ENCODE data around the gene RAB44.

RAB44 gene

GRCh38 chr6:36719126-36719525, 21.5 kb downstream of the RAB44 start:
- Histone ChIP-seq H3F3A (ENCODE audit: insufficient read depth, low read length) (no peaks in the 10 kb centered on the region), H3K4me1 (ENCODE audit: insufficient read depth, low read length, severe bottlenecking) (peaks cover 8% of the 10 kb centered on the region), H3K27ac (ENCODE audit: low read depth, low read length, poor library complexity, severe bottlenecking) (no peak overlapping the region), H3K4me3 (ENCODE audit: low read depth, low read length, poor library complexity, severe bottlenecking) (no peak overlapping the region), H4K20me1 (ENCODE audit: insufficient read depth, low read length) (no peaks in the 10 kb centered on the region), H3K27me3 (ENCODE audit: insufficient read depth, low read length) (no peaks in the 10 kb centered on the region), H3K79me2 (ENCODE audit: insufficient read depth, low read length) (no peaks in the 10 kb centered on the region), H3K4me2 (ENCODE audit: low read length) (no peak overlapping the region), H2AFZ (ENCODE audit: low read length) (no peak overlapping the region), H3K36me3 (ENCODE audit: insufficient read depth, low read length) (no peaks in the 10 kb centered on the region), H3K9me3 (ENCODE audit: low read length) (no peaks in the 10 kb centered on the region), H3K9ac (ENCODE audit: low read length) (no peak overlapping the region), H3K9me2 (ENCODE audit: low read depth, low read length) (no peaks in the 10 kb centered on the region)
- TF ChIP-seq CTCF (IDR thresholded peaks at IDR 0.05; ENCODE audit: low read length) (no peak), EZH2 (IDR thresholded peaks at IDR 0.05; ENCODE audit: borderline replicate concordance, low read length) (no peak)

GRCh38 chr6:36720251-36721141, 22.9 kb downstream of the RAB44 start:
- TF ChIP-seq EZH2 (IDR thresholded peaks at IDR 0.05; ENCODE audit: borderline replicate concordance, low read length) (no peak), CTCF (IDR thresholded peaks at IDR 0.05; ENCODE audit: low read length) (no peak)
- Histone ChIP-seq H3K27ac (ENCODE audit: low read depth, low read length, poor library complexity, severe bottlenecking) (no peak overlapping the region), H3K9ac (ENCODE audit: low read length) (no peak overlapping the region), H3K4me1 (ENCODE audit: insufficient read depth, low read length, severe bottlenecking) (peaks cover 18% of the 10 kb centered on the region), H3K4me2 (ENCODE audit: low read length) (no peak overlapping the region), H3K27me3 (ENCODE audit: insufficient read depth, low read length) (no peaks in the 10 kb centered on the region), H2AFZ (ENCODE audit: low read length) (no peak overlapping the region), H4K20me1 (ENCODE audit: insufficient read depth, low read length) (no peaks in the 10 kb centered on the region), H3F3A (ENCODE audit: insufficient read depth, low read length) (no peaks in the 10 kb centered on the region), H3K9me3 (ENCODE audit: low read length) (no peaks in the 10 kb centered on the region), H3K36me3 (ENCODE audit: insufficient read depth, low read length) (no peaks in the 10 kb centered on the region), H3K79me2 (ENCODE audit: insufficient read depth, low read length) (no peaks in the 10 kb centered on the region), H3K4me3 (ENCODE audit: low read depth, low read length, poor library complexity, severe bottlenecking) (no peak overlapping the region), H3K9me2 (ENCODE audit: low read depth, low read length) (no peaks in the 10 kb centered on the region)

GRCh38 chr6:36721369-36722140, 23.9 kb downstream of the RAB44 start:
- H3K27ac ChIP-seq (ENCODE audit: low read depth, low read length, poor library complexity, severe bottlenecking): no peak overlapping the region
- no peaks in the 10 kb centered on the region for H3K9me3 ChIP-seq (ENCODE audit: low read length)
- H3K36me3 ChIP-seq (ENCODE audit: insufficient read depth, low read length): no peaks in the 10 kb centered on the region
- H3K79me2 ChIP-seq (ENCODE audit: insufficient read depth, low read length): no peaks in the 10 kb centered on the region
- no peaks in the 10 kb centered on the region for H3F3A ChIP-seq (ENCODE audit: insufficient read depth, low read length)
- H2AFZ ChIP-seq (ENCODE audit: low read length): no peak overlapping the region
- no peak overlapping the region for H3K4me3 ChIP-seq (ENCODE audit: low read depth, low read length, poor library complexity, severe bottlenecking)
- H3K9ac ChIP-seq (ENCODE audit: low read length): no peak overlapping the region
- H3K27me3 ChIP-seq (ENCODE audit: insufficient read depth, low read length): no peaks in the 10 kb centered on the region
- TF ChIP-seq CTCF (IDR thresholded peaks at IDR 0.05; ENCODE audit: low read length): no peak
- TF ChIP-seq EZH2 (IDR thresholded peaks at IDR 0.05; ENCODE audit: borderline replicate concordance, low read length): no peak
- H3K4me1 ChIP-seq (ENCODE audit: insufficient read depth, low read length, severe bottlenecking): peaks cover 18% of the 10 kb centered on the region
- H3K9me2 ChIP-seq (ENCODE audit: low read depth, low read length): no peaks in the 10 kb centered on the region
- H3K4me2 ChIP-seq (ENCODE audit: low read length): no peak overlapping the region
- H4K20me1 ChIP-seq (ENCODE audit: insufficient read depth, low read length): no peaks in the 10 kb centered on the region

All from OCI-LY1 (cell line).